Measurements from ENCODE around the gene CLMN.

DNA sequence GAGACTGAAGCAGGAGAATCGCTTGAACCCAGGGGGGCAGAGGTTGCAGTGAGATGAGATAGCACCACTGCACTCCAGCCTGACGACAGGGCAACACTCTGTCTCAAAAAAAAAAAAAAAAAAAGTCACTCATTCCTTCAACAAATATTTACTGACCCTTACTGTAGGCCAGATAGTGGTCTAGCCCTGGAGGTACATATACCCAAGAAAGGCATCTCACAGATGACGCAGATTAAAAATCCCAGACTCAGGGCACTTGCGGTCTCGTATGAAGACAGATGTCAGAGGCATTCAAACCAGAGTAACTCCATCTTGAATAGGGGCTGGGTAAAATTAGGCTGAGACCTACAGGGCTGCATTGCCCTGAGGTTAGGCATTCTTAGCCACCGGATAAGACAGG lies 44.8 kb downstream of the CLMN start:
- TF ChIP-seq, protein P1, sequence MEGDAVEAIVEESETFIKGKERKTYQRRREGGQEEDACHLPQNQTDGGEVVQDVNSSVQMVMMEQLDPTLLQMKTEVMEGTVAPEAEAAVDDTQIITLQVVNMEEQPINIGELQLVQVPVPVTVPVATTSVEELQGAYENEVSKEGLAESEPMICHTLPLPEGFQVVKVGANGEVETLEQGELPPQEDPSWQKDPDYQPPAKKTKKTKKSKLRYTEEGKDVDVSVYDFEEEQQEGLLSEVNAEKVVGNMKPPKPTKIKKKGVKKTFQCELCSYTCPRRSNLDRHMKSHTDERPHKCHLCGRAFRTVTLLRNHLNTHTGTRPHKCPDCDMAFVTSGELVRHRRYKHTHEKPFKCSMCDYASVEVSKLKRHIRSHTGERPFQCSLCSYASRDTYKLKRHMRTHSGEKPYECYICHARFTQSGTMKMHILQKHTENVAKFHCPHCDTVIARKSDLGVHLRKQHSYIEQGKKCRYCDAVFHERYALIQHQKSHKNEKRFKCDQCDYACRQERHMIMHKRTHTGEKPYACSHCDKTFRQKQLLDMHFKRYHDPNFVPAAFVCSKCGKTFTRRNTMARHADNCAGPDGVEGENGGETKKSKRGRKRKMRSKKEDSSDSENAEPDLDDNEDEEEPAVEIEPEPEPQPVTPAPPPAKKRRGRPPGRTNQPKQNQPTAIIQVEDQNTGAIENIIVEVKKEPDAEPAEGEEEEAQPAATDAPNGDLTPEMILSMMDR (IDR thresholded peaks at IDR 0.05; ENCODE audit: poor library complexity, severe bottlenecking) = no peak
- TF ChIP-seq, protein P2, sequence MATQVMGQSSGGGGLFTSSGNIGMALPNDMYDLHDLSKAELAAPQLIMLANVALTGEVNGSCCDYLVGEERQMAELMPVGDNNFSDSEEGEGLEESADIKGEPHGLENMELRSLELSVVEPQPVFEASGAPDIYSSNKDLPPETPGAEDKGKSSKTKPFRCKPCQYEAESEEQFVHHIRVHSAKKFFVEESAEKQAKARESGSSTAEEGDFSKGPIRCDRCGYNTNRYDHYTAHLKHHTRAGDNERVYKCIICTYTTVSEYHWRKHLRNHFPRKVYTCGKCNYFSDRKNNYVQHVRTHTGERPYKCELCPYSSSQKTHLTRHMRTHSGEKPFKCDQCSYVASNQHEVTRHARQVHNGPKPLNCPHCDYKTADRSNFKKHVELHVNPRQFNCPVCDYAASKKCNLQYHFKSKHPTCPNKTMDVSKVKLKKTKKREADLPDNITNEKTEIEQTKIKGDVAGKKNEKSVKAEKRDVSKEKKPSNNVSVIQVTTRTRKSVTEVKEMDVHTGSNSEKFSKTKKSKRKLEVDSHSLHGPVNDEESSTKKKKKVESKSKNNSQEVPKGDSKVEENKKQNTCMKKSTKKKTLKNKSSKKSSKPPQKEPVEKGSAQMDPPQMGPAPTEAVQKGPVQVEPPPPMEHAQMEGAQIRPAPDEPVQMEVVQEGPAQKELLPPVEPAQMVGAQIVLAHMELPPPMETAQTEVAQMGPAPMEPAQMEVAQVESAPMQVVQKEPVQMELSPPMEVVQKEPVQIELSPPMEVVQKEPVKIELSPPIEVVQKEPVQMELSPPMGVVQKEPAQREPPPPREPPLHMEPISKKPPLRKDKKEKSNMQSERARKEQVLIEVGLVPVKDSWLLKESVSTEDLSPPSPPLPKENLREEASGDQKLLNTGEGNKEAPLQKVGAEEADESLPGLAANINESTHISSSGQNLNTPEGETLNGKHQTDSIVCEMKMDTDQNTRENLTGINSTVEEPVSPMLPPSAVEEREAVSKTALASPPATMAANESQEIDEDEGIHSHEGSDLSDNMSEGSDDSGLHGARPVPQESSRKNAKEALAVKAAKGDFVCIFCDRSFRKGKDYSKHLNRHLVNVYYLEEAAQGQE (IDR thresholded peaks at IDR 0.05; ENCODE audit: borderline replicate concordance) = no peak
- TF ChIP-seq POLR2AphosphoS5 (IDR thresholded peaks at IDR 0.05) = no peak

Data from neural cell (in vitro differentiated cells).